ENCODE results near the gene PSTPIP2.

DNA sequence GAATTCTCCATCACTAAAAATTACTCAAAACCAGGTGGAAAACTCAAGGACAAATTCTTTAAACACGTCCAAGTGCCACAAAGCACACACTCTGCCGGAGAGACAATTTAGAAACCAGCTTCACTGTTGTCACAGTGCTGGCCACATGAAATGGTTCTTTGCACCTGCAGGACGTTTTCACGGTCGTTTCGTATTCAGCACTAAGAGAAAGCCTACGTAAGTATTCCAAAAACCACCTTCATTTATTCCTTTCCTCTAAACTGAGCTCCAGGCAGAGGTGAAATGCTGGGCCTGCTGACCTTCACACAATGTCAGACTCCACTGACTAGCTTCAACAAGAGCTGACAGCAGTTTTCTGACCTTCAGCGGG, 25.4 kb upstream of the PSTPIP2 start:
- no peak for TF ChIP-seq CTCF (conservative IDR thresholded peaks at IDR 0.05; ENCODE audit: low read length)
- no peak for TF ChIP-seq EZH2phosphoT487 (IDR thresholded peaks at IDR 0.05; ENCODE audit: borderline replicate concordance)
